CD14-positive monocyte (primary cell): Measurements from ENCODE around the gene ZNF101. TPM values are rescaled to one million over a fixed set of nuclear protein-coding genes. Genes with fewer than 3 reads are reported as not detected.

ENCODE experiments used
- DNase-seq, 3 donors: peaks; one replicate each; pipeline ENCODE4 v3.0.0-alpha.2; 2011 to 2022
- H2AFZ ChIP-seq: 2 replicates; pipeline ENCODE4 v1.6.0; 2012; ENCODE audit warnings: mild to moderate bottlenecking, low read depth, low read length, inconsistent platforms; ENCODE audit not compliant: insufficient read depth, poor library complexity, severe bottlenecking
- H3K27ac ChIP-seq, 2 donors: 1 replicate in 1 of 2; 2 replicates in 1 of 2; pipeline ENCODE4 v1.5.1; 2012 to 2013; ENCODE audit warnings: low read length in 2 of 2, control low read depth in 1 of 2, inconsistent platforms in 1 of 2, low read depth in 1 of 2, mild to moderate bottlenecking in 1 of 2
- H3K27me3 ChIP-seq, 2 donors: one replicate each; pipeline versions ENCODE4 v1.6.0 to v1.6.1; 2011 to 2013; ENCODE audit warnings: low read length in 2 of 2; ENCODE audit not compliant: control insufficient read depth in 2 of 2, insufficient read depth in 2 of 2
- H3K36me3 ChIP-seq, 2 donors: replicated peaks in 1 of 2; 1 replicate in 1 of 2; 2 replicates in 1 of 2; pipeline versions ENCODE4 v1.5.1 to v1.6.1; 2012 to 2013; ENCODE audit warnings: low read length in 2 of 2, control low read depth in 1 of 2, inconsistent platforms in 1 of 2, mild to moderate bottlenecking in 1 of 2; ENCODE audit not compliant: insufficient read depth in 2 of 2, control insufficient read depth in 1 of 2
- H3K4me1 ChIP-seq, 2 donors: 1 replicate in 1 of 2; 2 replicates in 1 of 2; pipeline versions ENCODE4 v1.5.1 to v1.6.1; 2012 to 2013; ENCODE audit warnings: low read length in 2 of 2, control low read depth in 1 of 2, inconsistent platforms in 1 of 2, mild to moderate bottlenecking in 1 of 2, moderate library complexity in 1 of 2; ENCODE audit not compliant: insufficient read depth in 2 of 2, control insufficient read depth in 1 of 2
- H3K4me2 ChIP-seq: replicated peaks from 2 replicates; pipeline ENCODE3; 2012; ENCODE audit warnings: low read length, moderate library complexity, mild to moderate bottlenecking; ENCODE audit not compliant: poor library complexity, severe bottlenecking; ENCODE audit errors: extremely low read depth
- H3K4me3 ChIP-seq, 3 experiments: fragments of 200-600 bp in 1 of 3; sonication (generic) in 1 of 3; replicated peaks in 1 of 3; 1 replicate in 2 of 3; 2 replicates in 1 of 3; pipeline ENCODE4 v1.5.1; 2011 to 2013; ENCODE audit warnings: low read length in 3 of 3, mild to moderate bottlenecking in 3 of 3, control low read depth in 2 of 3, low read depth in 2 of 3, inconsistent platforms in 1 of 3, moderate library complexity in 1 of 3
- H3K79me2 ChIP-seq: 2 replicates; pipeline ENCODE4 v1.6.0; 2012; ENCODE audit warnings: mild to moderate bottlenecking, control low read depth, inconsistent platforms, low read length, moderate library complexity; ENCODE audit not compliant: insufficient read depth
- H3K9ac ChIP-seq: 2 replicates; pipeline ENCODE4 v1.6.0; 2017; ENCODE audit warnings: low read length, mild to moderate bottlenecking; ENCODE audit not compliant: insufficient read depth, poor library complexity, severe bottlenecking
- H3K9me3 ChIP-seq, 2 donors: replicated peaks in 1 of 2; 1 replicate in 1 of 2; 2 replicates in 1 of 2; pipeline versions ENCODE4 v1.5.1 to v1.6.1; 2012 to 2013; ENCODE audit warnings: low read length in 2 of 2, control low read depth in 1 of 2; ENCODE audit not compliant: control insufficient read depth in 1 of 2, insufficient read depth in 1 of 2
- H4K20me1 ChIP-seq: 2 replicates; pipeline ENCODE4 v1.6.0; 2012; ENCODE audit warnings: mild to moderate bottlenecking, low read length, control low read depth, moderate library complexity; ENCODE audit not compliant: insufficient read depth
- H3K27ac Mint-ChIP-seq, 7 donors: one replicate each; pipeline ENCODE4 v1.8.0; 2020; ENCODE audit warnings: mild to moderate bottlenecking in 7 of 7, mixed read lengths in 7 of 7, moderate library complexity in 6 of 7, inconsistent platforms in 2 of 7
- H3K27me3 Mint-ChIP-seq, 3 donors: one replicate each; pipeline ENCODE4 v1.8.0; 2021 to 2022; ENCODE audit warnings: low read depth in 3 of 3, mild to moderate bottlenecking in 3 of 3, mixed read lengths in 3 of 3, moderate library complexity in 3 of 3, inconsistent platforms in 1 of 3
- H3K36me3 Mint-ChIP-seq, 2 donors: one replicate each; pipeline ENCODE4 v1.8.0; 2020; ENCODE audit warnings: mixed read lengths in 2 of 2, inconsistent platforms in 1 of 2, mild to moderate bottlenecking in 1 of 2
- H3K4me1 Mint-ChIP-seq: one replicate; pipeline ENCODE4 v1.8.0; 2020; ENCODE audit warnings: mild to moderate bottlenecking, mixed read lengths
- H3K4me3 Mint-ChIP-seq, 2 donors: one replicate each; pipeline ENCODE4 v1.8.0; 2020; ENCODE audit warnings: mild to moderate bottlenecking in 2 of 2, mixed read lengths in 2 of 2, moderate library complexity in 1 of 2
- H3K9me3 Mint-ChIP-seq, 7 donors: one replicate each; pipeline ENCODE4 v1.8.0; 2020 to 2022; ENCODE audit warnings: mixed read lengths in 7 of 7, mild to moderate bottlenecking in 6 of 7, moderate library complexity in 6 of 7, inconsistent platforms in 2 of 7
- WGBS: methylation state at CpG from one replicate; pipeline ENCODE4 v1.1.5; 2013; ENCODE audit warnings: missing lambda C conversion rate; ENCODE audit not compliant: insufficient coverage; 5-methylcytosine and 5-hydroxymethylcytosine counted together
- intact Hi-C, 2 donors: fragments of 100-400 bp; cut with micrococcal nuclease; formaldehyde crosslinking; loops; one replicate each; pipeline versions ENCODE4 v1.15.0 to v1.15.1; 2023
- polyA plus RNA-seq, 3 donors: library from polyadenylated mRNA; depleted of rRNA in 1 of 3; unstranded in 2 of 3; stranded (reverse) in 1 of 3; fragments of 300-500 nt in 2 of 3; fragments of >200 nt in 1 of 3; fragmentation: Illumina TruSeq in 2 of 3; gene quantifications; 1 replicate in 2 of 3; 2 replicates in 1 of 3; pipeline ENCODE4 v1.2.3, GENCODE V29; 2012 to 2021
- TF ChIP-seq, protein P1 (sequence below): fragments of 200-600 bp; IDR thresholded peaks from one replicate; pipeline ENCODE4 v1.8.0; 2022; ENCODE audit warnings: antibody characterized with exemption, mild to moderate bottlenecking

The ZNF101 gene
- polyA plus RNA-seq, 3 donors: 4.5 to 8.4 (median 5.5) TPM

DNA sequence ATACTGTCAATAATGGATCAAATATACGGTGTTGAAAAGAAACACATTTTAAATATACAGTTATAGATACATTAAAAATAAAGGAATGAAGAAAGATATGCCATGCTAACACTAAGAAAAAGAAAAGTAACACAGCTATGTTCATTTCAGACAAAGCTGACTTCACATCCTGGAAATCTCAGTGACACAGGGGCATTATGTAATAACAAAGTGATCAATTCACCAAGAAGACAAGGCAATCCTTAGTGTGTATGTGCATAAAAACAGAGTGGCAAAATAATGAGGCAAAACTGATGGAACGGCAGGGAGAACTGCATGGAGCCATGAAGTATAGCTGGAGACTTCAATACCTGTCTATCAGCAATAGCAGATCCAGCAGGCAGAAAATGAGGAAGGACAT, 51.2 kb downstream of the ZNF101 start:
- H3K27ac ChIP-seq: no peak overlapping the region
- H3K4me3 ChIP-seq: peak overlapping the region in 1 of 3 experiments; percentile 2
- no peak overlapping the region for H2AFZ ChIP-seq
- H3K9ac ChIP-seq: no peak overlapping the region
- no peak for DNase-seq
- H3K36me3 ChIP-seq: peaks cover 0 to 28% of the 10 kb centered on the region in 2 donors
- H3K9me3 Mint-ChIP-seq: peaks cover 68 to 97% (median 93%) of the 10 kb centered on the region in 7 donors
- H3K27ac Mint-ChIP-seq: no peak overlapping the region
- H3K9me3 ChIP-seq: peaks cover 56 to 85% of the 10 kb centered on the region in 2 donors
- no peaks in the 10 kb centered on the region for H3K4me1 ChIP-seq
- peaks cover 28% of the 10 kb centered on the region for H3K79me2 ChIP-seq
- WGBS: no CpG with 5 or more reads among the region's 2 CpGs
- no peak overlapping the region for H3K4me3 Mint-ChIP-seq
- no peak overlapping the region for H3K4me2 ChIP-seq
- H3K36me3 Mint-ChIP-seq: peaks cover 15 to 24% of the 10 kb centered on the region in 2 donors
- TF ChIP-seq, protein P1, sequence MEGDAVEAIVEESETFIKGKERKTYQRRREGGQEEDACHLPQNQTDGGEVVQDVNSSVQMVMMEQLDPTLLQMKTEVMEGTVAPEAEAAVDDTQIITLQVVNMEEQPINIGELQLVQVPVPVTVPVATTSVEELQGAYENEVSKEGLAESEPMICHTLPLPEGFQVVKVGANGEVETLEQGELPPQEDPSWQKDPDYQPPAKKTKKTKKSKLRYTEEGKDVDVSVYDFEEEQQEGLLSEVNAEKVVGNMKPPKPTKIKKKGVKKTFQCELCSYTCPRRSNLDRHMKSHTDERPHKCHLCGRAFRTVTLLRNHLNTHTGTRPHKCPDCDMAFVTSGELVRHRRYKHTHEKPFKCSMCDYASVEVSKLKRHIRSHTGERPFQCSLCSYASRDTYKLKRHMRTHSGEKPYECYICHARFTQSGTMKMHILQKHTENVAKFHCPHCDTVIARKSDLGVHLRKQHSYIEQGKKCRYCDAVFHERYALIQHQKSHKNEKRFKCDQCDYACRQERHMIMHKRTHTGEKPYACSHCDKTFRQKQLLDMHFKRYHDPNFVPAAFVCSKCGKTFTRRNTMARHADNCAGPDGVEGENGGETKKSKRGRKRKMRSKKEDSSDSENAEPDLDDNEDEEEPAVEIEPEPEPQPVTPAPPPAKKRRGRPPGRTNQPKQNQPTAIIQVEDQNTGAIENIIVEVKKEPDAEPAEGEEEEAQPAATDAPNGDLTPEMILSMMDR: no peak
- H3K4me1 Mint-ChIP-seq: no peaks in the 10 kb centered on the region
- no peaks in the 10 kb centered on the region for H3K27me3 Mint-ChIP-seq
- H4K20me1 ChIP-seq: no peaks in the 10 kb centered on the region
- intact Hi-C loops: no loop called here
- no peaks in the 10 kb centered on the region for H3K27me3 ChIP-seq

DNA sequence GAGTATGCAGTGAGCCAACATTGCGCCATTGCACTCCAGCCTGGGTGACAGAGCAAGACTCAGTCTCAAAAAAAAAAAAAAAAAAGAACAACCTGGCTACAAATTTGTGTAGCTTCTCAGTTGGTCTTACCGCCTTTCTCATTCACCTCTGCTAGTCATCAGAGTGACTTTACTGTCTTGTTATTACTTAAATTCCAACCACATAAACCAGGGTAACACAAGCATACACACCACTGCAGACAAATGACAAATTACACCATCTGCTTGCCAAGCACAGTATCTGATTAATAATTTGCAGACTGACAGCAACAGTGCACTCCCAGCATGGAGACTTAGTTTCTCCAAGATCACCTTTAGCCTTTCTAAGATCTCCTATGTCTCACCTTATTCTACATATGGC, 53.3 kb downstream of the ZNF101 start:
- Histone ChIP-seq H3K4me1 (no peaks in the 10 kb centered on the region), H3K4me3 (peak overlapping the region in 1 of 3 experiments; percentile 10), H2AFZ (no peak overlapping the region), H3K4me2 (no peak overlapping the region), H3K79me2 (peaks cover 24% of the 10 kb centered on the region), H3K36me3 (peaks cover 0 to 16% of the 10 kb centered on the region in 2 donors), H3K27ac (no peak overlapping the region), H3K9me3 (peaks cover 49 to 85% of the 10 kb centered on the region in 2 donors), H4K20me1 (no peaks in the 10 kb centered on the region), H3K9ac (no peak overlapping the region), H3K27me3 (no peaks in the 10 kb centered on the region)
- TF ChIP-seq, protein P1: no peak
- H3K36me3 Mint-ChIP-seq: peaks cover 15 to 17% of the 10 kb centered on the region in 2 donors
- no peak overlapping the region for H3K27ac Mint-ChIP-seq
- no peaks in the 10 kb centered on the region for H3K27me3 Mint-ChIP-seq
- 100% methylated on average over 1 of the region's 2 CpGs for WGBS
- H3K4me1 Mint-ChIP-seq: no peaks in the 10 kb centered on the region
- H3K9me3 Mint-ChIP-seq: peaks cover 58 to 98% (median 92%) of the 10 kb centered on the region in 7 donors
- intact Hi-C loops: no loop called here
- DNase-seq: no peak
- H3K4me3 Mint-ChIP-seq: no peak overlapping the region
